Large intestine (tissue), 3 donors: ENCODE measurements around the gene ANKS1B. TPM values are rescaled to one million over a fixed set of nuclear protein-coding genes. Genes with fewer than 3 reads are reported as not detected.

ENCODE experiments used
- DNase-seq, 2 donors: peaks; one replicate each; pipeline versions ENCODE4 v3.0.0 to v3.0.0-alpha.2; 2013
- H3K27ac ChIP-seq: one replicate; pipeline ENCODE4 v1.5.1; 2013; ENCODE audit warnings: low read length
- H3K27me3 ChIP-seq: 2 replicates; pipeline ENCODE4 v1.6.1; 2013; ENCODE audit warnings: low read length; ENCODE audit not compliant: control insufficient read depth, insufficient read depth
- H3K36me3 ChIP-seq: 2 replicates; pipeline ENCODE4 v1.6.1; 2013; ENCODE audit warnings: low read length; ENCODE audit not compliant: control insufficient read depth, insufficient read depth
- H3K4me1 ChIP-seq: one replicate; pipeline ENCODE4 v1.6.1; 2013; ENCODE audit warnings: low read length; ENCODE audit not compliant: control insufficient read depth, insufficient read depth
- H3K4me3 ChIP-seq: one replicate; pipeline ENCODE4 v1.5.1; 2013; ENCODE audit warnings: low read length
- H3K9me3 ChIP-seq: one replicate; pipeline ENCODE4 v1.6.1; 2013; ENCODE audit warnings: mild to moderate bottlenecking, low read depth, low read length, moderate library complexity; ENCODE audit not compliant: control insufficient read depth
- WGBS: methylation state at CpG from one replicate; pipeline ENCODE4 v1.1.5; 2013; ENCODE audit warnings: low lambda C conversion rate; ENCODE audit not compliant: insufficient coverage; 5-methylcytosine and 5-hydroxymethylcytosine counted together
- polyA plus RNA-seq: library from polyadenylated mRNA; unstranded; fragments of 120-200 nt; gene quantifications from one replicate; pipeline ENCODE4 v1.2.1, GENCODE V29; 2013

The ANKS1B gene
- polyA plus RNA-seq, 1 donor, result 2.4 TPM

GRCh38 chr12:98883231-98883630 lies 1101.5 kb downstream of the ANKS1B start:
- Histone ChIP-seq H3K4me1 (no peaks in the 10 kb centered on the region), H3K27ac (no peak overlapping the region), H3K9me3 (no peaks in the 10 kb centered on the region), H3K36me3 (no peaks in the 10 kb centered on the region), H3K27me3 (no peaks in the 10 kb centered on the region), H3K4me3 (no peak overlapping the region)
- no peak for DNase-seq
- WGBS, result 100% methylated on average over 1 of the region's 2 CpGs

- WGBS, result no CpG with 5 or more reads among the region's 1 CpG
Measured at GRCh38 chr12:98882526-98882925, 1102.2 kb downstream of the ANKS1B start.

GRCh38 chr12:98873776-98874175 lies 1111.0 kb downstream of the ANKS1B start:
- no peaks in the 10 kb centered on the region for H3K4me1 ChIP-seq
- no peak for DNase-seq
- H3K27ac ChIP-seq, result no peak overlapping the region
- no peaks in the 10 kb centered on the region for H3K9me3 ChIP-seq
- no CpG with 5 or more reads among the region's 1 CpG for WGBS
- H3K27me3 ChIP-seq, result peaks cover 5% of the 10 kb centered on the region
- no peak overlapping the region for H3K4me3 ChIP-seq
- no peaks in the 10 kb centered on the region for H3K36me3 ChIP-seq

More at GRCh38 chr12:98882526-98882925, 1102.2 kb downstream of the ANKS1B start:
- no peak for DNase-seq
- Histone ChIP-seq H3K36me3 (no peaks in the 10 kb centered on the region), H3K9me3 (no peaks in the 10 kb centered on the region), H3K4me1 (no peaks in the 10 kb centered on the region), H3K27ac (no peak overlapping the region), H3K27me3 (no peaks in the 10 kb centered on the region), H3K4me3 (no peak overlapping the region)

- H3K27ac ChIP-seq, result no peak overlapping the region
- no CpG with 5 or more reads among the region's 6 CpGs for WGBS
- H3K4me3 ChIP-seq, result no peak overlapping the region
- H3K27me3 ChIP-seq, result peaks cover 5% of the 10 kb centered on the region
- H3K9me3 ChIP-seq, result no peaks in the 10 kb centered on the region
- no peak for DNase-seq
- no peaks in the 10 kb centered on the region for H3K4me1 ChIP-seq
- no peaks in the 10 kb centered on the region for H3K36me3 ChIP-seq
Measured at GRCh38 chr12:98870504-98870903, 1114.2 kb downstream of the ANKS1B start.

GRCh38 chr12:98869886-98870503 lies 1114.7 kb downstream of the ANKS1B start:
- no peaks in the 10 kb centered on the region for H3K9me3 ChIP-seq
- H3K4me1 ChIP-seq, result no peaks in the 10 kb centered on the region
- WGBS, result no CpG with 5 or more reads among the region's 2 CpGs
- no peak for DNase-seq
- peaks cover 5% of the 10 kb centered on the region for H3K27me3 ChIP-seq
- no peak overlapping the region for H3K27ac ChIP-seq
- H3K36me3 ChIP-seq, result no peaks in the 10 kb centered on the region
- H3K4me3 ChIP-seq, result no peak overlapping the region

- no peaks in the 10 kb centered on the region for H3K9me3 ChIP-seq
- no peaks in the 10 kb centered on the region for H3K36me3 ChIP-seq
- peaks cover 5% of the 10 kb centered on the region for H3K27me3 ChIP-seq
- H3K4me1 ChIP-seq, result no peaks in the 10 kb centered on the region
- DNase-seq, result no peak
- WGBS, result no CpG with 5 or more reads among the region's 4 CpGs
- no peak overlapping the region for H3K4me3 ChIP-seq
- no peak overlapping the region for H3K27ac ChIP-seq
Measured at GRCh38 chr12:98868538-98868937, 1116.2 kb downstream of the ANKS1B start.

GRCh38 chr12:98868076-98868475 lies 1116.7 kb downstream of the ANKS1B start:
- Histone ChIP-seq H3K27me3 (peaks cover 5% of the 10 kb centered on the region), H3K9me3 (no peaks in the 10 kb centered on the region), H3K27ac (no peak overlapping the region), H3K36me3 (no peaks in the 10 kb centered on the region), H3K4me1 (no peaks in the 10 kb centered on the region), H3K4me3 (no peak overlapping the region)
- no peak for DNase-seq
- no CpG with 5 or more reads among the region's 6 CpGs for WGBS

GRCh38 chr12:98864363-98864762 lies 1120.4 kb downstream of the ANKS1B start:
- DNase-seq, result no peak
- no peaks in the 10 kb centered on the region for H3K4me1 ChIP-seq
- WGBS, result no CpG with 5 or more reads among the region's 1 CpG
- no peaks in the 10 kb centered on the region for H3K36me3 ChIP-seq
- no peaks in the 10 kb centered on the region for H3K27me3 ChIP-seq
- no peak overlapping the region for H3K27ac ChIP-seq
- no peak overlapping the region for H3K4me3 ChIP-seq
- no peaks in the 10 kb centered on the region for H3K9me3 ChIP-seq

GRCh38 chr12:98863167-98863566 lies 1121.6 kb downstream of the ANKS1B start:
- H3K4me3 ChIP-seq, result no peak overlapping the region
- WGBS, result no CpG with 5 or more reads among the region's 3 CpGs

GRCh38 chr12:98861251-98861650 lies 1123.5 kb downstream of the ANKS1B start:
- H3K4me3 ChIP-seq, result no peak overlapping the region
- H3K9me3 ChIP-seq, result no peaks in the 10 kb centered on the region
- H3K36me3 ChIP-seq, result no peaks in the 10 kb centered on the region
- H3K27ac ChIP-seq, result no peak overlapping the region
- H3K27me3 ChIP-seq, result no peaks in the 10 kb centered on the region
- WGBS, result 44% methylated on average over 1 of the region's 2 CpGs
- DNase-seq, result no peak
- H3K4me1 ChIP-seq, result no peaks in the 10 kb centered on the region

More at GRCh38 chr12:98863167-98863566, 1121.6 kb downstream of the ANKS1B start:
- H3K4me1 ChIP-seq, result no peaks in the 10 kb centered on the region
- no peak for DNase-seq
- no peaks in the 10 kb centered on the region for H3K27me3 ChIP-seq
- no peak overlapping the region for H3K27ac ChIP-seq
- H3K9me3 ChIP-seq, result no peaks in the 10 kb centered on the region
- H3K36me3 ChIP-seq, result no peaks in the 10 kb centered on the region

- no peak for DNase-seq
- 71% methylated on average over 2 of the region's 4 CpGs for WGBS
- Histone ChIP-seq H3K36me3 (no peaks in the 10 kb centered on the region), H3K4me1 (no peaks in the 10 kb centered on the region), H3K9me3 (no peaks in the 10 kb centered on the region), H3K27me3 (no peaks in the 10 kb centered on the region), H3K4me3 (no peak overlapping the region), H3K27ac (no peak overlapping the region)
Measured at GRCh38 chr12:98856897-98857540, 1127.7 kb downstream of the ANKS1B start.
